Body of pancreas (tissue), 4 donors: ENCODE data around the gene CMSS1. TPM values are rescaled to one million over a fixed set of nuclear protein-coding genes. Genes with fewer than 3 reads are reported as not detected.

Experiments used
- ATAC-seq: fragments of 150-250 bp; one replicate; pipeline ENCODE4 v1.9.1; 2016
- DNase-seq, 4 donors: peaks; one replicate each; pipeline ENCODE4 v3.0.0-alpha.2; 2019
- H3K27ac ChIP-seq, 4 donors: fragments of 200-600 bp; sonication (generic); 1 replicate in 3 of 4; 2 replicates in 1 of 4; pipeline versions ENCODE4 v1.5.1 to v1.6.1; 2016 to 2019; ENCODE audit warnings: mild to moderate bottlenecking in 1 of 4, mixed read lengths in 1 of 4, moderate library complexity in 1 of 4
- H3K27me3 ChIP-seq, 2 donors: fragments of 200-600 bp; sonication (generic); one replicate each; pipeline ENCODE4 v1.6.0; 2016; ENCODE audit warnings: mild to moderate bottlenecking in 1 of 2
- H3K36me3 ChIP-seq, 2 donors: fragments of 200-600 bp; sonication (generic); replicated peaks in 1 of 2; 2 replicates each; pipeline ENCODE4 v1.5.1; 2016; ENCODE audit warnings: low read depth in 2 of 2; ENCODE audit not compliant: insufficient read depth in 1 of 2
- H3K4me1 ChIP-seq: fragments of 200-600 bp; sonication (generic); one replicate; pipeline ENCODE4 v1.6.0; 2016
- H3K4me3 ChIP-seq, 2 donors: fragments of 200-600 bp; sonication (generic); 1 replicate in 1 of 2; 2 replicates in 1 of 2; pipeline ENCODE4 v1.5.1; 2016 to 2019
- H3K9me3 ChIP-seq, 3 donors: fragments of 200-600 bp; sonication (generic); 1 replicate in 2 of 3; 2 replicates in 1 of 3; pipeline ENCODE4 v1.5.1; 2016
- POLR2A ChIP-seq, 3 donors: fragments of 450-650 bp; IDR thresholded peaks; one replicate each; pipeline ENCODE4 v1.6.1; 2016; ENCODE audit warnings: antibody characterized with exemption in 3 of 3, mild to moderate bottlenecking in 2 of 3
- WGBS, 2 donors: methylation state at CpG; one replicate each; pipeline ENCODE4 v1.1.5; 2017; 5-methylcytosine and 5-hydroxymethylcytosine counted together
- intact Hi-C: fragments of 100-400 bp; cut with DNase I; formaldehyde crosslinking; loops from one replicate; pipeline ENCODE4 v1.15.1; 2023
- total RNA-seq, 2 donors: library from RNA; depleted of rRNA; stranded (reverse); fragments of >200 nt; gene quantifications; one replicate each; pipeline ENCODE4 v1.1.0, GENCODE V29; 2016
- TF ChIP-seq, protein P1 (sequence below), 7 experiments: fragments of 450-650 bp in 4 of 7; fragments of 200-600 bp in 3 of 7; sonication (generic) in 3 of 7; IDR thresholded peaks; one replicate each; pipeline ENCODE4 v1.5.1; 2016 to 2019; ENCODE audit warnings: antibody characterized with exemption in 7 of 7

CMSS1 gene
- total RNA-seq, 2 donors from 2014 or later = 3.9 to 21.4 TPM

- H3K27me3 ChIP-seq = no peaks in the 10 kb centered on the region
- H3K4me3 ChIP-seq = no peak overlapping the region
- peak overlapping the region in 2 of 4 donors; percentile 44 to 63 for H3K27ac ChIP-seq
- DNase-seq (no peak), ATAC-seq (peak; percentile 56)
- H3K36me3 ChIP-seq = no peaks in the 10 kb centered on the region
- no peaks in the 10 kb centered on the region for H3K9me3 ChIP-seq
- 44 to 52% methylated on average over 3 of the region's 3 CpGs for WGBS, 2 donors
- TF ChIP-seq, protein P1, sequence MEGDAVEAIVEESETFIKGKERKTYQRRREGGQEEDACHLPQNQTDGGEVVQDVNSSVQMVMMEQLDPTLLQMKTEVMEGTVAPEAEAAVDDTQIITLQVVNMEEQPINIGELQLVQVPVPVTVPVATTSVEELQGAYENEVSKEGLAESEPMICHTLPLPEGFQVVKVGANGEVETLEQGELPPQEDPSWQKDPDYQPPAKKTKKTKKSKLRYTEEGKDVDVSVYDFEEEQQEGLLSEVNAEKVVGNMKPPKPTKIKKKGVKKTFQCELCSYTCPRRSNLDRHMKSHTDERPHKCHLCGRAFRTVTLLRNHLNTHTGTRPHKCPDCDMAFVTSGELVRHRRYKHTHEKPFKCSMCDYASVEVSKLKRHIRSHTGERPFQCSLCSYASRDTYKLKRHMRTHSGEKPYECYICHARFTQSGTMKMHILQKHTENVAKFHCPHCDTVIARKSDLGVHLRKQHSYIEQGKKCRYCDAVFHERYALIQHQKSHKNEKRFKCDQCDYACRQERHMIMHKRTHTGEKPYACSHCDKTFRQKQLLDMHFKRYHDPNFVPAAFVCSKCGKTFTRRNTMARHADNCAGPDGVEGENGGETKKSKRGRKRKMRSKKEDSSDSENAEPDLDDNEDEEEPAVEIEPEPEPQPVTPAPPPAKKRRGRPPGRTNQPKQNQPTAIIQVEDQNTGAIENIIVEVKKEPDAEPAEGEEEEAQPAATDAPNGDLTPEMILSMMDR (IDR thresholded peaks at IDR 0.05) = no peak
- TF ChIP-seq POLR2A (IDR thresholded peaks at IDR 0.05) = no peak
- peaks cover 22% of the 10 kb centered on the region for H3K4me1 ChIP-seq
- intact Hi-C loops = no loop called here
These were observed 93.8 kb downstream of the CMSS1 start for GRCh38 chr3:99911433-99911832.

DNA sequence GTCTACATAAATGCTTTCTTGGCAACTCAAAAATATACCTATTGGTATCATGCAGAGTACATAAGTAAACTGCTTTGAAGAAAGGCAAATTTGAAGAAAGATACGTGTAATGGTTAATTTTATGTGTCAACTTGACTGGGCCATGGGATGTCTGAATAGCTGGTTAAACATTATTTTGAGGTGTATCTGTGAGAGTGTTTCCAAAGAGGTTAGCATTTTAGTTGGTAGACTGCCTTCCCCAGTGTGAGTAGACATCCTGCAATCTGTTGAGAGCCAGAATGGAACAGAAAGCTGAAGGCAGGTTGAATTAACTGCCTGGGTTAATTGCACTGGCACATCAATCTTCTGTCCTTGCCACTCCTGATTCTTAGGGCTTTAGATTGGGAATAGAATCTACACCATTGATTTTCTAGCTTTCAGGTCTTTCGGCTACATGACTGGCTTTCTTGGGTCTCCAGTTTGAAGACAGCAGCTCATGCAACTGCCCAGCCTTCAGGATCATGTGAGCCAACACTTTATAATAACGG is 98.3 kb downstream of the CMSS1 start:
- intact Hi-C loops = no loop called here
- Histone ChIP-seq H3K4me1 (peaks cover 22% of the 10 kb centered on the region), H3K9me3 (no peaks in the 10 kb centered on the region), H3K4me3 (no peak overlapping the region), H3K27ac (no peak overlapping the region), H3K27me3 (no peaks in the 10 kb centered on the region), H3K36me3 (no peaks in the 10 kb centered on the region)
- DNase-seq = no peak
- no peak for TF ChIP-seq POLR2A (IDR thresholded peaks at IDR 0.05)
- TF ChIP-seq, protein P1 (IDR thresholded peaks at IDR 0.05) = no peak
- ATAC-seq = no peak
- 81 to 82% methylated on average over 3 of the region's 3 CpGs for WGBS, 2 donors

DNA sequence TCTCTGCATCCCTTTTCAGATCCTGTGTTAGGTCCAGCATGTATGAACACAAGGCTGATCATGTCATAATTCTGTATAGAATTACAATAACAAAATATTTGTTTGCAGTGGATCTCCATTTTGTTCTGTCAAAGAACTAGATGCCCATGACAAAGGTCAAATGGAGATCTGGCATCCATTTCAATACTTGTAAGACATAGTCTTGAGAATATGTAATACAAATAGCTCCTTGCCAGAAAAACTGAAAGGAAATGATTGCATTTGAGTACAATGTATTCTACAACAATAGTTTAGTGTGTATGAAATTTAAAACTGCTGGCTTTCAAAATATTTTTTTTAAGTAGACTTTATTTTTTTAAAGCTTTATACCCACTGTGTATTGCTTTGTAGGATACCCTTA is 101.1 kb downstream of the CMSS1 start:
- no peak overlapping the region for H3K4me3 ChIP-seq
- no peaks in the 10 kb centered on the region for H3K9me3 ChIP-seq
- no peak for DNase-seq
- no peak for TF ChIP-seq POLR2A (IDR thresholded peaks at IDR 0.05)
- TF ChIP-seq, protein P1 (IDR thresholded peaks at IDR 0.05) = no peak
- intact Hi-C loops = no loop called here
- H3K4me1 ChIP-seq = peaks cover 21% of the 10 kb centered on the region
- no peak overlapping the region for H3K27ac ChIP-seq
- ATAC-seq = no peak
- no peaks in the 10 kb centered on the region for H3K27me3 ChIP-seq
- no peaks in the 10 kb centered on the region for H3K36me3 ChIP-seq

DNA sequence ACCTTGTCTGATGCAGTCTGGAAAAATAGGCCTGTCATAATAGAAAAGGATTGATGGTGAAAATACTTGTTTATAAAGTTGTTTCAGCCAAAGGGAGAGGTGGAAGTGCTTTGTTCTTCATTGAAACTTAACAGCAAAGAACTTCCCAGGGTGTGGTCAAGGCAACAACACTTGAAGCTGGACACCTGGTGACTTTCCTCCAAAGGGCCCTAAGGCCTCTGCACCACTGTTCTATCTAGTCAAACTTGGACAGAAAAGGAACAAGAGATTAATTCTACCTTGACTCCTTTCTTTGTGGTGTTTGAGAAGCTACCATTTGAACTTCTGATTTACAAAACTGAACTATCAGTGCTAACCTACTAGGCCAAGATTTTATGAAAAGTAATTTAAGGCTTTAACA is 102.0 kb downstream of the CMSS1 start:
- Histone ChIP-seq H3K4me1 (peaks cover 21% of the 10 kb centered on the region), H3K27ac (peak overlapping the region in 2 of 4 donors; percentile 72 to 84), H3K27me3 (no peaks in the 10 kb centered on the region), H3K9me3 (no peaks in the 10 kb centered on the region), H3K36me3 (no peaks in the 10 kb centered on the region), H3K4me3 (no peak overlapping the region)
- intact Hi-C loops = no loop called here
- no peak for DNase-seq
- no peak for ATAC-seq
- TF ChIP-seq, protein P1 (IDR thresholded peaks at IDR 0.05) = no peak
- no peak for TF ChIP-seq POLR2A (IDR thresholded peaks at IDR 0.05)
